MM.1S (cell line): ENCODE results near the gene C20orf202.
A peak's percentile ranks its signal among the peaks of the same experiment; 100 is the strongest.

Experiments used
- DNase-seq: peaks from one replicate; pipeline ENCODE4 v3.0.0-alpha.2; 2015
- H2AFZ ChIP-seq: fragments of 300-600 bp; sonication (generic); 2 replicates; pipeline ENCODE4 v1.6.0; 2016; ENCODE audit warnings: antibody characterized with exemption, low read length
- H3F3A ChIP-seq: fragments of 300-600 bp; sonication (generic); 2 replicates; pipeline ENCODE4 v1.6.1; 2016; ENCODE audit warnings: mild to moderate bottlenecking, antibody characterized with exemption, low read length, moderate library complexity, mixed read lengths; ENCODE audit not compliant: insufficient read depth
- H3K27ac ChIP-seq: fragments of 300-600 bp; sonication (generic); 2 replicates; pipeline ENCODE4 v1.5.1; 2016; ENCODE audit warnings: mild to moderate bottlenecking, low read length
- H3K27me3 ChIP-seq: fragments of 300-600 bp; sonication (generic); replicated peaks from 2 replicates; pipeline ENCODE4 v1.6.0; 2016; ENCODE audit warnings: low read length; ENCODE audit not compliant: insufficient read depth
- H3K36me3 ChIP-seq: fragments of 300-600 bp; sonication (generic); replicated peaks from 2 replicates; pipeline ENCODE4 v1.6.1; 2016; ENCODE audit warnings: mild to moderate bottlenecking, low read length, mixed read lengths; ENCODE audit not compliant: insufficient read depth
- H3K4me1 ChIP-seq: fragments of 300-600 bp; sonication (generic); 2 replicates; pipeline ENCODE4 v1.6.1; 2016; ENCODE audit warnings: low read length, mixed read lengths
- H3K4me2 ChIP-seq: fragments of 300-600 bp; sonication (generic); 2 replicates; pipeline ENCODE4 v1.6.0; 2016; ENCODE audit warnings: low read depth, low read length
- H3K4me3 ChIP-seq: fragments of 300-600 bp; sonication (generic); 2 replicates; pipeline ENCODE4 v1.5.1; 2016; ENCODE audit warnings: low read length, mixed read lengths
- H3K79me2 ChIP-seq: fragments of 300-600 bp; sonication (generic); 2 replicates; pipeline ENCODE4 v1.6.1; 2016; ENCODE audit warnings: mixed run types, low read length, mixed read lengths
- H3K9ac ChIP-seq: fragments of 300-600 bp; sonication (generic); 2 replicates; pipeline ENCODE4 v1.6.1; 2016; ENCODE audit warnings: low read length, mixed read lengths
- H3K9me2 ChIP-seq: fragments of 300-600 bp; sonication (generic); replicated peaks from 2 replicates; pipeline ENCODE4 v1.6.1; 2016; ENCODE audit warnings: mild to moderate bottlenecking, low read length, mixed read lengths; ENCODE audit not compliant: insufficient read depth
- H3K9me3 ChIP-seq: fragments of 300-600 bp; sonication (generic); replicated peaks from 2 replicates; pipeline ENCODE4 v1.6.1; 2016; ENCODE audit warnings: mild to moderate bottlenecking, low read length, mixed read lengths; ENCODE audit not compliant: insufficient read depth
- H4K20me1 ChIP-seq: fragments of 300-600 bp; sonication (generic); 2 replicates; pipeline ENCODE4 v1.6.1; 2016; ENCODE audit warnings: mild to moderate bottlenecking, low read length, moderate library complexity, mixed read lengths; ENCODE audit not compliant: insufficient read depth
- CTCF ChIP-seq: fragments of 300-600 bp; sonication (generic); IDR thresholded peaks from 2 replicates; pipeline ENCODE4 v1.5.1; 2016; ENCODE audit warnings: antibody characterized with exemption, low read length, mixed read lengths
- EZH2 ChIP-seq: fragments of 300-600 bp; sonication (generic); optimal IDR thresholded peaks from 2 replicates; pipeline ENCODE3; 2017; ENCODE audit warnings: low read depth, mild to moderate bottlenecking, antibody characterized with exemption, low read length, mixed read lengths
- EZH2phosphoT487 ChIP-seq: fragments of 300-600 bp; sonication (generic); IDR thresholded peaks from 2 replicates; pipeline ENCODE4 v1.6.1; 2018; ENCODE audit warnings: antibody characterized with exemption, low read length

Gene C20orf202

GRCh38 chr20:1185790-1186334 lies 17.4 kb upstream of the C20orf202 start:
- peak overlapping the region; percentile 36; the same call in 1 of the 2 replicates for H2AFZ ChIP-seq
- peak overlapping the region; percentile 42 for H3K4me3 ChIP-seq
- H3F3A ChIP-seq = no peaks in the 10 kb centered on the region
- H3K4me1 ChIP-seq = peaks cover 4% of the 10 kb centered on the region; the same call in 1 of the 2 replicates
- no peaks in the 10 kb centered on the region for H3K36me3 ChIP-seq
- H3K9me2 ChIP-seq = no peaks in the 10 kb centered on the region
- no peaks in the 10 kb centered on the region for H3K27me3 ChIP-seq
- H3K4me2 ChIP-seq = peak overlapping the region; percentile 70; the same call in 1 of the 2 replicates
- DNase-seq = peak; percentile 69
- no peaks in the 10 kb centered on the region for H3K79me2 ChIP-seq
- no peaks in the 10 kb centered on the region for H4K20me1 ChIP-seq
- H3K9me3 ChIP-seq = no peaks in the 10 kb centered on the region
- H3K27ac ChIP-seq = no peak overlapping the region
- TF ChIP-seq EZH2 = no peak
- peak; percentile 63 for TF ChIP-seq CTCF
- no peak overlapping the region for H3K9ac ChIP-seq

GRCh38 chr20:1186367-1186991 lies 16.8 kb upstream of the C20orf202 start:
- Histone ChIP-seq H3K4me3 (peak overlapping the region; percentile 42; the same call in 1 of the 2 replicates), H3K79me2 (no peaks in the 10 kb centered on the region), H2AFZ (0 out of 2 replicates have a peak overlapping the region, but pooled peaks have one; percentile 36), H3K36me3 (no peaks in the 10 kb centered on the region), H3K9ac (no peak overlapping the region), H4K20me1 (no peaks in the 10 kb centered on the region), H3K4me2 (peak overlapping the region; percentile 70; the same call in 1 of the 2 replicates), H3K27me3 (no peaks in the 10 kb centered on the region), H3K9me3 (no peaks in the 10 kb centered on the region), H3K9me2 (no peaks in the 10 kb centered on the region), H3K4me1 (peaks cover 4% of the 10 kb centered on the region; the same call in 1 of the 2 replicates), H3K27ac (no peak overlapping the region), H3F3A (no peaks in the 10 kb centered on the region)
- DNase-seq = no peak
- TF ChIP-seq EZH2phosphoT487 = no peak
- no peak for TF ChIP-seq CTCF
- TF ChIP-seq EZH2 = no peak

GRCh38 chr20:1187605-1188171 lies 15.6 kb upstream of the C20orf202 start:
- H3K27me3 ChIP-seq = no peaks in the 10 kb centered on the region
- no peaks in the 10 kb centered on the region for H3K9me2 ChIP-seq
- peaks cover 4% of the 10 kb centered on the region; the same call in 1 of the 2 replicates for H3K4me1 ChIP-seq
- no peaks in the 10 kb centered on the region for H3K79me2 ChIP-seq
- no peaks in the 10 kb centered on the region for H3F3A ChIP-seq
- H3K4me2 ChIP-seq = no peak overlapping the region
- no peak overlapping the region for H2AFZ ChIP-seq
- no peak overlapping the region for H3K9ac ChIP-seq
- H3K4me3 ChIP-seq = no peak overlapping the region
- H3K36me3 ChIP-seq = no peaks in the 10 kb centered on the region
- no peak overlapping the region for H3K27ac ChIP-seq
- DNase-seq = no peak
- H3K9me3 ChIP-seq = no peaks in the 10 kb centered on the region
- TF ChIP-seq CTCF (no peak), EZH2 (no peak), EZH2phosphoT487 (no peak)
- H4K20me1 ChIP-seq = no peaks in the 10 kb centered on the region
